HL-60 (cell line): ENCODE results near the gene DYSF.

ENCODE experiments used
- CTCF ChIP-seq: IDR thresholded peaks from one replicate; pipeline ENCODE4 v1.5.1; 2011; ENCODE audit warnings: low read length, control low read depth, inconsistent platforms; ENCODE audit not compliant: insufficient read depth
- POLR2AphosphoS5 ChIP-seq: IDR thresholded peaks from 2 replicates; pipeline ENCODE4 v1.6.1; 2012; ENCODE audit warnings: low read depth
- REST ChIP-seq: IDR thresholded peaks from 2 replicates; pipeline ENCODE4 v1.6.1; 2012; ENCODE audit warnings: low read depth; ENCODE audit not compliant: insufficient replicate concordance

GRCh38 chr2:71725836-71726235 lies 272.5 kb downstream of the DYSF start:
- TF ChIP-seq CTCF (no peak), POLR2AphosphoS5 (no peak), REST (no peak)
